Thoracic aorta (tissue), 2 donors: ENCODE data around the gene CMIP. TPM values are rescaled to one million over a fixed set of nuclear protein-coding genes. Genes with fewer than 3 reads are reported as not detected.

ENCODE experiments used
- ATAC-seq: fragments of 150-250 bp; one replicate; pipeline ENCODE4 v1.8.0; 2017; ENCODE audit warnings: low read depth; ENCODE audit not compliant: insufficient number of reproducible peaks, low FRiP score
- DNase-seq: peaks from one replicate; pipeline ENCODE4 v3.0.0-alpha.2; 2020; ENCODE audit warnings: low spot score
- H3K27ac ChIP-seq, 2 donors: fragments of 200-600 bp; sonication (generic); 1 replicate in 1 of 2; 2 replicates in 1 of 2; pipeline ENCODE4 v1.5.1; 2016; ENCODE audit warnings: mild to moderate bottlenecking in 2 of 2, moderate library complexity in 2 of 2
- H3K27me3 ChIP-seq: fragments of 200-600 bp; sonication (generic); replicated peaks from 2 replicates; pipeline ENCODE4 v1.6.0; 2016; ENCODE audit warnings: mild to moderate bottlenecking; ENCODE audit not compliant: insufficient read depth
- H3K36me3 ChIP-seq: fragments of 200-600 bp; sonication (generic); one replicate; pipeline ENCODE4 v1.5.1; 2016
- H3K4me1 ChIP-seq, 2 donors: fragments of 200-600 bp; sonication (generic); 1 replicate in 1 of 2; 2 replicates in 1 of 2; pipeline versions ENCODE4 v1.5.1 to v1.6.0; 2016; ENCODE audit warnings: low read depth in 2 of 2, mild to moderate bottlenecking in 1 of 2; ENCODE audit not compliant: control insufficient read depth in 1 of 2
- H3K4me3 ChIP-seq: fragments of 200-600 bp; sonication (generic); 2 replicates; pipeline ENCODE4 v1.5.1; 2016; ENCODE audit warnings: mild to moderate bottlenecking
- H3K9me3 ChIP-seq: fragments of 200-600 bp; sonication (generic); 2 replicates; pipeline ENCODE4 v1.5.1; 2016
- CTCF ChIP-seq: fragments of 200-600 bp; sonication (generic); IDR thresholded peaks from one replicate; pipeline ENCODE4 v1.5.1; 2019; ENCODE audit warnings: antibody characterized with exemption
- total RNA-seq, 2 donors: library from RNA; depleted of rRNA; stranded (reverse); fragments of >200 nt; gene quantifications; one replicate each; pipeline versions ENCODE4 v1.1.0 to v1.2.3, GENCODE V29; 2016

CMIP gene
- total RNA-seq, 2 donors from 2014 or later = 20.8 to 46.8 TPM

GRCh38 chr16:81746566-81746965, 302.0 kb downstream of the CMIP start:
- Histone ChIP-seq H3K4me3 (peak overlapping the region; percentile 62), H3K27me3 (no peaks in the 10 kb centered on the region), H3K27ac (no peak overlapping the region), H3K9me3 (no peaks in the 10 kb centered on the region), H3K4me1 (peaks cover 2 to 7% of the 10 kb centered on the region in 2 donors), H3K36me3 (no peaks in the 10 kb centered on the region)
- DNase-seq (no peak), ATAC-seq (no peak)
- TF ChIP-seq CTCF = no peak

- H3K27ac ChIP-seq = no peak overlapping the region
- TF ChIP-seq CTCF = no peak
- H3K4me1 ChIP-seq = peaks cover 2 to 7% of the 10 kb centered on the region in 2 donors
- H3K9me3 ChIP-seq = no peaks in the 10 kb centered on the region
- ATAC-seq = no peak
- no peaks in the 10 kb centered on the region for H3K36me3 ChIP-seq
- no peak overlapping the region for H3K4me3 ChIP-seq
- no peaks in the 10 kb centered on the region for H3K27me3 ChIP-seq
- no peak for DNase-seq
Measured at GRCh38 chr16:81748476-81749198, 304.0 kb downstream of the CMIP start.

- DNase-seq = no peak
- Histone ChIP-seq H3K27me3 (no peaks in the 10 kb centered on the region), H3K4me1 (no peaks in the 10 kb centered on the region), H3K9me3 (no peaks in the 10 kb centered on the region), H3K4me3 (no peak overlapping the region), H3K36me3 (no peaks in the 10 kb centered on the region), H3K27ac (peak overlapping the region in 1 of 2 donors; percentile 20)
- no peak for TF ChIP-seq CTCF
- no peak for ATAC-seq
Measured at GRCh38 chr16:81752225-81752875, 307.7 kb downstream of the CMIP start.

- TF ChIP-seq CTCF = no peak
- H3K27me3 ChIP-seq = no peaks in the 10 kb centered on the region
- H3K27ac ChIP-seq = peak overlapping the region in 1 of 2 donors; percentile 20
- no peak for DNase-seq
- no peaks in the 10 kb centered on the region for H3K36me3 ChIP-seq
- no peak overlapping the region for H3K4me3 ChIP-seq
- ATAC-seq = no peak
- no peaks in the 10 kb centered on the region for H3K9me3 ChIP-seq
- no peaks in the 10 kb centered on the region for H3K4me1 ChIP-seq
Measured at GRCh38 chr16:81752876-81753227, 308.2 kb downstream of the CMIP start.

- Histone ChIP-seq H3K4me3 (no peak overlapping the region), H3K27ac (no peak overlapping the region), H3K36me3 (no peaks in the 10 kb centered on the region), H3K4me1 (no peaks in the 10 kb centered on the region), H3K9me3 (no peaks in the 10 kb centered on the region), H3K27me3 (no peaks in the 10 kb centered on the region)
- no peak for TF ChIP-seq CTCF
- DNase-seq = no peak
- ATAC-seq = no peak
Measured at GRCh38 chr16:81754858-81755257, 310.2 kb downstream of the CMIP start.
